Endothelial cell of umbilical vein (primary cell): ENCODE measurements around the gene TFPI2. TPM values are rescaled to one million over a fixed set of nuclear protein-coding genes. Genes with fewer than 3 reads are reported as not detected.

Source experiments
- BruUV-seq: library from RNA; stranded (reverse); fragments of 400-500 nt; replicated peaks from 2 replicates; lab custom pipeline; 2021; lab: Mats Ljungman, UMichigan
- CTCF ChIA-PET: fragments of 300-600, 350-600 bp; sonication (Branson Sonifier 250); formaldehyde crosslinking; loops from one replicate; lab custom pipeline; 2021; ENCODE audit warnings: antibody characterized with exemption, inconsistent platforms; lab: Charles Lee
- POLR2A ChIA-PET: fragments of 300-600, 350-600 bp; sonication (Branson Sonifier 250); formaldehyde crosslinking; loops from one replicate; lab custom pipeline; 2021; ENCODE audit warnings: antibody characterized with exemption, inconsistent platforms; lab: Charles Lee
- DNase-seq: peaks from one replicate; pipeline ENCODE4 v3.0.0-alpha.2; 2011; ENCODE audit warnings: low read depth, low spot score
- FAIRE-seq: peaks from 2 replicates; lab custom pipeline; 2011; peaks lifted over from hg19 to GRCh38; lab: Jason Lieb, UNC
- H2AFZ ChIP-seq: 2 replicates; pipeline ENCODE4 v1.6.0; 2012; ENCODE audit warnings: low read depth, low read length, control low read depth, inconsistent platforms
- H3K27ac ChIP-seq: 2 replicates; pipeline ENCODE4 v1.5.1; 2011; ENCODE audit warnings: low read depth, mild to moderate bottlenecking, control low read depth, low read length, moderate library complexity; ENCODE audit not compliant: insufficient read depth
- H3K27me3 ChIP-seq, 2 experiments: 2 replicates each; pipeline versions ENCODE4 v1.6.0 to v1.6.1; 2011; ENCODE audit warnings: low read length in 2 of 2, mixed read lengths in 1 of 2; ENCODE audit not compliant: control insufficient read depth in 2 of 2, insufficient read depth in 2 of 2
- H3K36me3 ChIP-seq, 2 experiments: 2 replicates in 1 of 2; 3 replicates in 1 of 2; pipeline ENCODE4 v1.5.1; 2011; ENCODE audit warnings: low read length in 2 of 2, mild to moderate bottlenecking in 1 of 2, moderate library complexity in 1 of 2; ENCODE audit not compliant: control insufficient read depth in 2 of 2, insufficient read depth in 2 of 2; ENCODE audit errors: extremely low read depth in 1 of 2
- H3K4me1 ChIP-seq: 3 replicates; pipeline ENCODE4 v1.5.1; 2011; ENCODE audit warnings: mild to moderate bottlenecking, low read length; ENCODE audit not compliant: control insufficient read depth, insufficient read depth; ENCODE audit errors: extremely low read depth
- H3K4me2 ChIP-seq: 2 replicates; pipeline ENCODE4 v1.6.1; 2011; ENCODE audit warnings: low read length, control low read depth, mixed read lengths; ENCODE audit not compliant: insufficient read depth
- H3K4me3 ChIP-seq, 3 experiments: fragments of 200-600 bp in 1 of 3; sonication (generic), shearing (Covaris generic) in 1 of 3; replicated peaks in 1 of 3; 2 replicates each; pipeline ENCODE4 v1.5.1; 2011 to 2016; ENCODE audit warnings: control low read depth in 3 of 3, low read length in 3 of 3, mild to moderate bottlenecking in 2 of 3, inconsistent platforms in 1 of 3, low read depth in 1 of 3, moderate library complexity in 1 of 3; ENCODE audit not compliant: insufficient read depth in 1 of 3
- H3K79me2 ChIP-seq: 2 replicates; pipeline ENCODE4 v1.6.0; 2012; ENCODE audit warnings: low read length, inconsistent platforms; ENCODE audit not compliant: control insufficient read depth, insufficient read depth
- H3K9ac ChIP-seq: replicated peaks from 2 replicates; pipeline ENCODE3; 2011; ENCODE audit warnings: low read length, control low read depth; ENCODE audit not compliant: insufficient read depth; ENCODE audit errors: extremely low read depth
- H3K9me1 ChIP-seq: replicated peaks from 3 replicates; pipeline ENCODE4 v1.6.0; 2011; ENCODE audit warnings: mild to moderate bottlenecking, low read length; ENCODE audit not compliant: control insufficient read depth, insufficient read depth; ENCODE audit errors: extremely low read depth
- H3K9me3 ChIP-seq: replicated peaks from 2 replicates; pipeline ENCODE4 v1.5.1; 2012; ENCODE audit warnings: low read length, inconsistent platforms; ENCODE audit not compliant: control insufficient read depth, insufficient read depth
- H4K20me1 ChIP-seq: replicated peaks from 2 replicates; pipeline ENCODE3; 2011; ENCODE audit warnings: mild to moderate bottlenecking, low read length; ENCODE audit not compliant: control insufficient read depth, insufficient read depth; ENCODE audit errors: extremely low read depth
- CTCF ChIP-seq, 2 donors: IDR thresholded peaks; 1 replicate in 1 of 2; 2 replicates in 1 of 2; pipeline ENCODE4 v1.5.1; 2011; ENCODE audit warnings: low read length in 2 of 2, mild to moderate bottlenecking in 2 of 2, moderate library complexity in 2 of 2, control low read depth in 1 of 2, inconsistent platforms in 1 of 2, low read depth in 1 of 2; ENCODE audit not compliant: insufficient read depth in 1 of 2; ENCODE audit errors: extremely low read depth in 1 of 2
- GATA2 ChIP-seq: IDR thresholded peaks from 2 replicates; pipeline ENCODE4 v1.7.0; 2011; ENCODE audit warnings: low read depth, mild to moderate bottlenecking, moderate library complexity, mixed read lengths, low read length; ENCODE audit not compliant: insufficient read length, insufficient read depth
- JUN ChIP-seq: IDR thresholded peaks from 2 replicates; pipeline ENCODE4 v1.6.1; 2011; ENCODE audit warnings: borderline replicate concordance, low read depth; ENCODE audit not compliant: insufficient read length, insufficient read depth
- MAX ChIP-seq: IDR thresholded peaks from 2 replicates; pipeline ENCODE4 v1.6.1; 2011; ENCODE audit not compliant: insufficient read depth, insufficient read length
- MYC ChIP-seq: IDR thresholded peaks from one replicate; pipeline ENCODE4 v1.6.1; 2011; ENCODE audit warnings: mild to moderate bottlenecking, low read depth, low read length
- POLR2A ChIP-seq: IDR thresholded peaks from 2 replicates; pipeline ENCODE4 v1.6.1; 2012; ENCODE audit warnings: low read depth, mild to moderate bottlenecking, control low read depth, low read length
- POLR2AphosphoS5 ChIP-seq: IDR thresholded peaks from 2 replicates; pipeline ENCODE4 v1.6.1; 2012; ENCODE audit warnings: low read depth, mild to moderate bottlenecking, control low read depth, low read length, moderate library complexity; ENCODE audit not compliant: insufficient read depth
- dilution Hi-C: fragments of 300-500 bp; cut with MboI; formaldehyde crosslinking; loops from one replicate; pipeline ENCODE4 v1.15.0; 2019; ENCODE audit warnings: low sequenced_read_pairs; ENCODE audit not compliant: extremely low pct_ligation_motif_present
- intact Hi-C: fragments of 100-400 bp; cut with micrococcal nuclease; formaldehyde crosslinking; loops from one replicate; pipeline ENCODE4 v1.10.0; 2022
- polyA plus RNA-seq, 4 experiments: library from polyadenylated mRNA; depleted of rRNA in 3 of 4; stranded (reverse) in 3 of 4; unstranded in 1 of 4; fragments of >200 nt; gene quantifications; 2 replicates each; pipeline versions ENCODE4 v1.2.1 to v1.2.3, GENCODE V29; 2011 to 2012; ENCODE audit warnings: missing spikeins in 1 of 4
- total RNA-seq: library from RNA; stranded (reverse); gene quantifications from 2 replicates; pipeline ENCODE4 v1.2.3, GENCODE V29; 2021

Gene TFPI2
- total and polyA plus RNA-seq, 2 donors (not counting 3 experiments of a cell fraction or from before 2014, with no cell fraction given): 49.9 to 65.9 TPM

GRCh38 chr7:93837245-93837644 lies 53.3 kb downstream of the TFPI2 start:
- Histone ChIP-seq H3K9me1 (no peaks in the 10 kb centered on the region), H4K20me1 (no peaks in the 10 kb centered on the region), H3K9ac (no peak overlapping the region), H3K36me3 (no peaks in the 10 kb centered on the region), H2AFZ (no peak overlapping the region), H3K27me3 (peaks cover 0 to 2% of the 10 kb centered on the region in 2 experiments), H3K4me1 (no peaks in the 10 kb centered on the region), H3K4me2 (no peak overlapping the region), H3K27ac (no peak overlapping the region), H3K9me3 (no peaks in the 10 kb centered on the region), H3K4me3 (no peak overlapping the region), H3K79me2 (no peaks in the 10 kb centered on the region)
- dilution Hi-C loops (no loop called here), intact Hi-C loops (no loop called here)
- no peak for FAIRE-seq
- TF ChIP-seq JUN: no peak
- no peak for TF ChIP-seq POLR2AphosphoS5
- TF ChIP-seq MYC: no peak
- TF ChIP-seq CTCF (IDR thresholded peaks at IDR 0.05; ENCODE audit: extremely low read depth in 1 of 2, insufficient read depth in 1 of 2, low read depth in 1 of 2, low read length in 2 of 2): no peak
- no peak for TF ChIP-seq MAX
- TF ChIP-seq POLR2A: no peak
- DNase-seq: no peak
- no TSS peak for BruUV-seq
- ChIA-PET CTCF (interaction anchor here (1.9 kb wide), 1 partner anchor 14 kb away, joined by 4 read pairs; no protein-coding TSS in a partner anchor), POLR2A (no interaction called here)

- POLR2A ChIA-PET: no interaction called here
- H3K4me1 ChIP-seq: no peaks in the 10 kb centered on the region
- intact Hi-C loops (no loop called here), dilution Hi-C loops (no loop called here)
- H3K79me2 ChIP-seq: no peaks in the 10 kb centered on the region
- TF ChIP-seq GATA2 (no peak), POLR2A (no peak), MAX (no peak), CTCF (IDR thresholded peaks at IDR 0.05; ENCODE audit: extremely low read depth in 1 of 2, insufficient read depth in 1 of 2, low read depth in 1 of 2, low read length in 2 of 2) (no peak), MYC (no peak)
- H4K20me1 ChIP-seq: no peaks in the 10 kb centered on the region
- H3K4me2 ChIP-seq: no peak overlapping the region
- H3K9ac ChIP-seq: no peak overlapping the region
- BruUV-seq: no TSS peak
- CTCF ChIA-PET: interaction anchor here (0.6 to 1.9 kb wide), 4 partner anchors 13 to 124 kb away, joined by 3 to 4 read pairs (median 3); no protein-coding TSS in a partner anchor
- DNase-seq (no peak), FAIRE-seq (no peak)
- H3K9me3 ChIP-seq: no peaks in the 10 kb centered on the region
- H2AFZ ChIP-seq: no peak overlapping the region
- no peaks in the 10 kb centered on the region for H3K36me3 ChIP-seq
- H3K27me3 ChIP-seq: peaks cover 0 to 2% of the 10 kb centered on the region in 2 experiments
- H3K9me1 ChIP-seq: no peaks in the 10 kb centered on the region
- H3K4me3 ChIP-seq: no peak overlapping the region
- no peak overlapping the region for H3K27ac ChIP-seq
Observed at GRCh38 chr7:93836116-93836515, 54.4 kb downstream of the TFPI2 start.
